PC-9 (cell line): ENCODE data around the gene SHCBP1L. TPM values are rescaled to one million over a fixed set of nuclear protein-coding genes. Genes with fewer than 3 reads are reported as not detected.
"Not testable (repeated sequence)": the region's sequence is repeated elsewhere in the genome, so short reads cannot be mapped to it uniquely, and the experiment has no call there.

ENCODE experiments used
- BruUV-seq: library from RNA; stranded (reverse); fragments of 400-500 nt; replicated peaks from 2 replicates; lab custom pipeline; 2021; lab: Mats Ljungman, UMichigan
- CTCF ChIA-PET: fragments of 300-600 bp; sonication (Branson Sonifier 250); formaldehyde crosslinking; loops from one replicate; lab custom pipeline; 2022; ENCODE audit warnings: antibody characterized with exemption; lab: Charles Lee
- POLR2A ChIA-PET: fragments of 300-600 bp; sonication (Branson Sonifier 250); formaldehyde crosslinking; loops from one replicate; lab custom pipeline; 2022; ENCODE audit warnings: antibody characterized with exemption; ENCODE audit not compliant: unreplicated experiment; lab: Charles Lee
- DNase-seq, 2 experiments: peaks; one replicate each; pipeline versions ENCODE4 v3.0.0 to v3.0.0-alpha.2; 2015 to 2022; ENCODE audit warnings: mixed read lengths in 1 of 2
- H2AFZ ChIP-seq: fragments of 200-600 bp; sonication (generic); 2 replicates; pipeline ENCODE4 v1.8.1; 2017; ENCODE audit warnings: antibody characterized with exemption
- H3F3A ChIP-seq: fragments of 200-600 bp; sonication (generic); 2 replicates; pipeline ENCODE4 v1.8.1; 2017; ENCODE audit warnings: antibody characterized with exemption, mild to moderate bottlenecking, low read depth; ENCODE audit not compliant: insufficient read depth
- H3K27ac ChIP-seq: fragments of 200-600 bp; sonication (generic); 2 replicates; pipeline ENCODE4 v1.6.1; 2016; ENCODE audit warnings: mixed run types
- H3K27me3 ChIP-seq: fragments of 200-600 bp; sonication (generic); 2 replicates; pipeline ENCODE4 v1.6.1; 2016; ENCODE audit warnings: low read depth, mixed run types; ENCODE audit not compliant: insufficient read depth
- H3K36me3 ChIP-seq: fragments of 200-600 bp; sonication (generic); 2 replicates; pipeline ENCODE4 v1.6.1; 2016; ENCODE audit warnings: low read depth, mixed run types
- H3K4me1 ChIP-seq: fragments of 200-600 bp; sonication (generic); replicated peaks from 2 replicates; pipeline ENCODE4 v1.6.1; 2016; ENCODE audit warnings: mixed run types; ENCODE audit not compliant: insufficient read depth
- H3K4me2 ChIP-seq: fragments of 200-600 bp; sonication (generic); 2 replicates; pipeline ENCODE4 v1.6.1; 2017; ENCODE audit warnings: mixed run types
- H3K4me3 ChIP-seq: fragments of 200-600 bp; sonication (generic); 2 replicates; pipeline ENCODE4 v1.6.1; 2016; ENCODE audit warnings: mixed run types
- H3K79me2 ChIP-seq: fragments of 200-600 bp; sonication (generic); 2 replicates; pipeline ENCODE4 v1.6.1; 2017; ENCODE audit warnings: low read depth, mixed run types
- H3K9me2 ChIP-seq: fragments of 200-600 bp; sonication (generic); 2 replicates; pipeline ENCODE4 v1.8.1; 2017; ENCODE audit warnings: mild to moderate bottlenecking; ENCODE audit not compliant: insufficient read depth
- H3K9me3 ChIP-seq: fragments of 200-600 bp; sonication (generic); 2 replicates; pipeline ENCODE4 v1.8.1; 2016; ENCODE audit warnings: low read depth; ENCODE audit not compliant: insufficient read depth
- H4K20me1 ChIP-seq: fragments of 200-600 bp; sonication (generic); 2 replicates; pipeline ENCODE4 v1.8.1; 2017; ENCODE audit not compliant: insufficient read depth
- EZH2 ChIP-seq: fragments of 200-600 bp; sonication (generic); IDR thresholded peaks from 2 replicates; pipeline ENCODE4 v1.8.0; 2017; ENCODE audit warnings: antibody characterized with exemption, low read depth
- intact Hi-C: fragments of 100-400 bp; cut with micrococcal nuclease; formaldehyde crosslinking; loops from one replicate; pipeline ENCODE4 v1.10.0; 2022; ENCODE audit not compliant: unreplicated experiment
- total RNA-seq: library from RNA; stranded (reverse); gene quantifications from 2 replicates; pipeline ENCODE4 v1.2.3, GENCODE V29; 2021
- TF ChIP-seq, protein P1 (sequence below): fragments of 200-600 bp; sonication (generic); conservative IDR thresholded peaks from 2 replicates; pipeline ENCODE4 v1.6.1; 2017; ENCODE audit warnings: mixed run types, antibody characterized with exemption, mild to moderate bottlenecking, moderate library complexity

Gene SHCBP1L
- total RNA-seq, 1 experiment from 2014 or later = not detected

- H3K4me2 ChIP-seq, H3K4me3 ChIP-seq, H2AFZ ChIP-seq, DNase-seq, H3K36me3 ChIP-seq, H3K4me1 ChIP-seq, H3K27ac ChIP-seq, H3K9me3 ChIP-seq, H3K9me2 ChIP-seq, H3F3A ChIP-seq, POLR2A ChIA-PET, BruUV-seq, H3K27me3 ChIP-seq, CTCF ChIA-PET, H4K20me1 ChIP-seq, H3K79me2 ChIP-seq, intact Hi-C loops: not testable (repeated sequence)
These were observed 10.8 kb downstream of the SHCBP1L start for GRCh38 chr1:182942145-182942544.

- DNase-seq = no peak
- Histone ChIP-seq H3F3A (no peaks in the 10 kb centered on the region), H3K4me3 (no peak overlapping the region), H3K9me3 (peaks cover 7% of the 10 kb centered on the region; the same call in 1 of the 2 replicates), H3K4me2 (no peak overlapping the region), H3K27ac (no peak overlapping the region), H3K27me3 (no peaks in the 10 kb centered on the region), H3K36me3 (no peaks in the 10 kb centered on the region), H2AFZ (no peak overlapping the region), H3K79me2 (no peaks in the 10 kb centered on the region), H4K20me1 (no peaks in the 10 kb centered on the region), H3K4me1 (no peaks in the 10 kb centered on the region), H3K9me2 (no peaks in the 10 kb centered on the region)
- POLR2A ChIA-PET = no interaction called here
- TF ChIP-seq, protein P1, sequence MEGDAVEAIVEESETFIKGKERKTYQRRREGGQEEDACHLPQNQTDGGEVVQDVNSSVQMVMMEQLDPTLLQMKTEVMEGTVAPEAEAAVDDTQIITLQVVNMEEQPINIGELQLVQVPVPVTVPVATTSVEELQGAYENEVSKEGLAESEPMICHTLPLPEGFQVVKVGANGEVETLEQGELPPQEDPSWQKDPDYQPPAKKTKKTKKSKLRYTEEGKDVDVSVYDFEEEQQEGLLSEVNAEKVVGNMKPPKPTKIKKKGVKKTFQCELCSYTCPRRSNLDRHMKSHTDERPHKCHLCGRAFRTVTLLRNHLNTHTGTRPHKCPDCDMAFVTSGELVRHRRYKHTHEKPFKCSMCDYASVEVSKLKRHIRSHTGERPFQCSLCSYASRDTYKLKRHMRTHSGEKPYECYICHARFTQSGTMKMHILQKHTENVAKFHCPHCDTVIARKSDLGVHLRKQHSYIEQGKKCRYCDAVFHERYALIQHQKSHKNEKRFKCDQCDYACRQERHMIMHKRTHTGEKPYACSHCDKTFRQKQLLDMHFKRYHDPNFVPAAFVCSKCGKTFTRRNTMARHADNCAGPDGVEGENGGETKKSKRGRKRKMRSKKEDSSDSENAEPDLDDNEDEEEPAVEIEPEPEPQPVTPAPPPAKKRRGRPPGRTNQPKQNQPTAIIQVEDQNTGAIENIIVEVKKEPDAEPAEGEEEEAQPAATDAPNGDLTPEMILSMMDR = no peak
- TF ChIP-seq EZH2 = no peak
- intact Hi-C loops = no loop called here
- no TSS peak for BruUV-seq
- CTCF ChIA-PET = no interaction called here
These were observed 13.6 kb downstream of the SHCBP1L start for GRCh38 chr1:182939413-182939812.

GRCh38 chr1:182935716-182936115 is 17.2 kb downstream of the SHCBP1L start:
- no peaks in the 10 kb centered on the region for H3K9me2 ChIP-seq
- no peaks in the 10 kb centered on the region for H3K27me3 ChIP-seq
- H3K4me1 ChIP-seq = no peaks in the 10 kb centered on the region
- CTCF ChIA-PET = no interaction called here
- H4K20me1 ChIP-seq = no peaks in the 10 kb centered on the region
- DNase-seq = no peak
- no peaks in the 10 kb centered on the region for H3K79me2 ChIP-seq
- no peak overlapping the region for H2AFZ ChIP-seq
- no TSS peak for BruUV-seq
- no peaks in the 10 kb centered on the region for H3F3A ChIP-seq
- no peaks in the 10 kb centered on the region for H3K36me3 ChIP-seq
- no peak overlapping the region for H3K27ac ChIP-seq
- intact Hi-C loops = loop anchor here (2.0 kb wide), 1 partner anchor 27 kb away; no protein-coding TSS in a partner anchor
- POLR2A ChIA-PET = no interaction called here
- no peak overlapping the region for H3K4me3 ChIP-seq
- peaks cover 7% of the 10 kb centered on the region; the same call in 1 of the 2 replicates for H3K9me3 ChIP-seq
- no peak overlapping the region for H3K4me2 ChIP-seq
- TF ChIP-seq, protein P1 = no peak

GRCh38 chr1:182930985-182931384 is 22.0 kb downstream of the SHCBP1L start:
- CTCF ChIA-PET = no interaction called here
- BruUV-seq = no TSS peak
- Histone ChIP-seq H3K79me2 (no peaks in the 10 kb centered on the region), H3K4me1 (no peaks in the 10 kb centered on the region), H3K27me3 (no peaks in the 10 kb centered on the region), H3K4me3 (no peak overlapping the region), H2AFZ (no peak overlapping the region), H3K9me3 (peaks cover 7% of the 10 kb centered on the region; the same call in 1 of the 2 replicates), H3K4me2 (no peak overlapping the region), H3F3A (no peaks in the 10 kb centered on the region), H3K36me3 (no peaks in the 10 kb centered on the region), H3K9me2 (no peaks in the 10 kb centered on the region), H4K20me1 (no peaks in the 10 kb centered on the region), H3K27ac (no peak overlapping the region)
- DNase-seq = no peak
- POLR2A ChIA-PET = no interaction called here
- TF ChIP-seq EZH2 = no peak
- TF ChIP-seq, protein P1 = no peak
- intact Hi-C loops = no loop called here
